ENCODE data around the gene ZNF277.

The ZNF277 gene

GRCh38 chr7:112234147-112234546, 27.7 kb downstream of the ZNF277 start:
- no peaks in the 10 kb centered on the region for H4K20me1 ChIP-seq (ENCODE audit: control insufficient read depth, insufficient read depth, low read depth, low read length)
- no peaks in the 10 kb centered on the region for H3K27me3 ChIP-seq (ENCODE audit: control insufficient read depth, low read length)
- H3K79me2 ChIP-seq (ENCODE audit: control insufficient read depth, low read length) = peaks cover 27% of the 10 kb centered on the region
- H3K27ac ChIP-seq (ENCODE audit: low read depth, low read length) = no peak overlapping the region
- H3F3A ChIP-seq (ENCODE audit: control insufficient read depth, insufficient read depth) = no peaks in the 10 kb centered on the region
- H3K4me2 ChIP-seq (ENCODE audit: low read length) = no peak overlapping the region
- no peaks in the 10 kb centered on the region for H3K36me3 ChIP-seq (ENCODE audit: control insufficient read depth, low read length)
- no peak overlapping the region for H3K4me3 ChIP-seq (ENCODE audit: low read length)
- H3K4me1 ChIP-seq (ENCODE audit: control insufficient read depth, low read length) = no peaks in the 10 kb centered on the region
- no peaks in the 10 kb centered on the region; the same call in 1 of the 2 replicates for H3K9me2 ChIP-seq (replicated peaks; ENCODE audit: control insufficient read depth, low read length)
- TF ChIP-seq CTCF (IDR thresholded peaks at IDR 0.05; ENCODE audit: low read depth, low read length, poor library complexity, severe bottlenecking) (no peak), EZH2phosphoT487 (IDR thresholded peaks at IDR 0.05; ENCODE audit: borderline replicate concordance, low read length) (no peak)
- no peaks in the 10 kb centered on the region for H3K9me3 ChIP-seq (ENCODE audit: control insufficient read depth, insufficient read depth, low read length)

DNA sequence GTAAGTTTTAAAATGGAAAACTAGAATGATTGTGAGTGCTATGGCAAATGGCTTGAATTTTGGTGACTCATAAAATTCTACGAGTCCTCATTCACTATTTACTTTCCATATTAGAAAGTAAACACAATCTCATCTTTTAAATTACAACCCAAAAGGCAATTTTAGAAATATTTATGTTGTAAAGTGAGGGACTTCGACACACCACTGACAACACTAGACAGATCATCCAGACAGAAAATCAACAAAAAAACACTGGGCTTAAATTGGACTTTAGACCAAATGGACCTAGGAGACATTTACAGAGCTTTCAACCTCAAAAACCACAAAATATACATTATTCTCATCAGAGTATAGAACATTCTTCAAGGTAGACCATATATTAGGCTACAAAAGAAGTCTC, 30.1 kb downstream of the ZNF277 start:
- TF ChIP-seq EZH2phosphoT487 (IDR thresholded peaks at IDR 0.05; ENCODE audit: borderline replicate concordance, low read length) (no peak), CTCF (IDR thresholded peaks at IDR 0.05; ENCODE audit: low read depth, low read length, poor library complexity, severe bottlenecking) (no peak)

DNA sequence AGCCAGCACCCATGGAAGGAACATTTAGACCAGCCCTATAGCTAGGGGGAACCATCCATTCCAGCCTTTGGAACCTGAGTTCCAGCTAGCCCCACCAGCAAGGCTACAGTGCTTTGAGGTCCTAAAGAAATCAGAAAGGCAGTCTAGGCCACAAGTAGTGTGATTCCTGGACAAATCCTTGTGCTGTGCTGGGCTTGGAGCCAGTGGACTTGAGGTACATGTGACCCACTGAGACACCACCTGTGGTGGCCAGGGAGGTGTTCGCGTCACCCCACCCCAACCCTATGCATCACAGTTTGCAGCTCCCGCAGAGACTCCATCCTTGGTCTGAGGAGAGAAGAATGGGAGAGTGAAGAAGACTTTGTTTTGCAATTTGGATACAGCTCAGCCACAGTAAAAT, 31.8 kb downstream of the ZNF277 start:
- no peaks in the 10 kb centered on the region for H3K4me1 ChIP-seq (ENCODE audit: control insufficient read depth, low read length)
- H3K79me2 ChIP-seq (ENCODE audit: control insufficient read depth, low read length) = peaks cover 13% of the 10 kb centered on the region
- no peaks in the 10 kb centered on the region; the same call in 1 of the 2 replicates for H3K9me2 ChIP-seq (replicated peaks; ENCODE audit: control insufficient read depth, low read length)
- no peak for TF ChIP-seq EZH2phosphoT487 (IDR thresholded peaks at IDR 0.05; ENCODE audit: borderline replicate concordance, low read length)
- TF ChIP-seq CTCF (IDR thresholded peaks at IDR 0.05; ENCODE audit: low read depth, low read length, poor library complexity, severe bottlenecking) = no peak
- H3K27me3 ChIP-seq (ENCODE audit: control insufficient read depth, low read length) = no peaks in the 10 kb centered on the region
- no peaks in the 10 kb centered on the region for H3K36me3 ChIP-seq (ENCODE audit: control insufficient read depth, low read length)
- H3K27ac ChIP-seq (ENCODE audit: low read depth, low read length) = no peak overlapping the region
- H3F3A ChIP-seq (ENCODE audit: control insufficient read depth, insufficient read depth) = no peaks in the 10 kb centered on the region
- no peak overlapping the region for H3K4me3 ChIP-seq (ENCODE audit: low read length)
- H4K20me1 ChIP-seq (ENCODE audit: control insufficient read depth, insufficient read depth, low read depth, low read length) = no peaks in the 10 kb centered on the region
- no peaks in the 10 kb centered on the region for H3K9me3 ChIP-seq (ENCODE audit: control insufficient read depth, insufficient read depth, low read length)
- no peak overlapping the region for H3K4me2 ChIP-seq (ENCODE audit: low read length)

More for the DNA sequence above, 30.1 kb downstream of the ZNF277 start:
- Histone ChIP-seq H3F3A (ENCODE audit: control insufficient read depth, insufficient read depth) (no peaks in the 10 kb centered on the region), H3K4me1 (ENCODE audit: control insufficient read depth, low read length) (no peaks in the 10 kb centered on the region), H3K9me3 (ENCODE audit: control insufficient read depth, insufficient read depth, low read length) (no peaks in the 10 kb centered on the region), H3K4me2 (ENCODE audit: low read length) (no peak overlapping the region), H3K9me2 (replicated peaks; ENCODE audit: control insufficient read depth, low read length) (no peaks in the 10 kb centered on the region; the same call in 1 of the 2 replicates), H3K79me2 (ENCODE audit: control insufficient read depth, low read length) (peaks cover 18% of the 10 kb centered on the region), H4K20me1 (ENCODE audit: control insufficient read depth, insufficient read depth, low read depth, low read length) (no peaks in the 10 kb centered on the region), H3K4me3 (ENCODE audit: low read length) (no peak overlapping the region), H3K36me3 (ENCODE audit: control insufficient read depth, low read length) (no peaks in the 10 kb centered on the region), H3K27ac (ENCODE audit: low read depth, low read length) (no peak overlapping the region), H3K27me3 (ENCODE audit: control insufficient read depth, low read length) (no peaks in the 10 kb centered on the region)

Measured in DOHH2 (cell line).